HG03520 (cell line): Measurements from ENCODE around the gene ANAPC13.

ENCODE experiments used
- ATAC-seq: cut with Tn5 transposase; IDR thresholded peaks from one replicate; pipeline ENCODE4 v1.9.1; 2021; ENCODE audit warnings: mild to moderate bottlenecking, moderate library complexity; ENCODE audit not compliant: unreplicated experiment

Gene ANAPC13, protein sequence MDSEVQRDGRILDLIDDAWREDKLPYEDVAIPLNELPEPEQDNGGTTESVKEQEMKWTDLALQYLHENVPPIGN

DNA sequence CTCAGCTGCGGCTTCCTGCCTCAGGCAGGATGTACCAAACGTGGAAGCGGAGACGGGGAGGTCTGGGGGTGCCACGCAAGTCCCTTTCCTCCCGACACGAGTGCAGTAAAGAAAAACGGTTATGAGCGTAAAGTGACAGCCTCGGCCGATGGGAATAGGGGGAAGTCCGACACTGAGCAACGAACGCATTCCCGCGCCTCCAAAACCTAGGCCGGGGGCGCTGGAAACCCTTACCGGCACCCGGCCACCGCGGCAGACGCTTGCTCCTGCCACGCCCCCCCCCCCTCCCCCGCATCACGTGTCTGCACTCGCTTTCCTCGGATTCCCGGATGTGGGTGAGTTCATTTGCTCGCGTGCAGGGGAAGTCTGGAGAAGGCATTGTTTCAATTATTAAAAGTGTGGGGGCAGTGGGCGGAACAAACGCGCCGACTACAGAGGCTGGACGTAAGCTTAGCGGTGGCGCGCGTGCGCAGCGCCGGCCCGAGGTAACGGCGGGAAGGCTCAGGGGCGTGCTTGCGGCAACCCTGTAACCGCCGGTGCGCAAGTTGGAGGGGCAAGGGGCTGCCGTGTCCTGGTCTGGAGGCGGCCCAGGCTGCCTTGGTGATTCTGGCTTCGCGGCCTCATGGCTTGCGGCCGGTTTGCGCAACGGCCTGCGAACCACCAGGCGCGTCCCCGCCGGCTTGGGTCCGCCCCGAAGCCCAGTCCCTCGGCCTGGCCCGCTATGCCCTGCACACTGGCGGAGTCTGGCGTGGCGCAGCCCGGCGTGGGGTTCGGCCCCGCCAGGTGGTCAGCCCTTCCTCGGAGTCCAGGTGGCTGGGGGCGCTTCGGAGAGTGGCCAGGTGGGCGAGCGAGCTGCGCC is at the start of gene ANAPC13, which contains the start of gene CEP63:
Gene ANAPC13 (minus strand): TSS at position 268 of the 859 bp plus-strand sequence. CDS start 3,081 bp downstream, outside the sequence.
Gene CEP63 (plus strand): TSS at position 340 of the 859 bp plus-strand sequence. CDS start 9,264 bp downstream, outside the sequence.
- peak; percentile 75 for ATAC-seq

DNA sequence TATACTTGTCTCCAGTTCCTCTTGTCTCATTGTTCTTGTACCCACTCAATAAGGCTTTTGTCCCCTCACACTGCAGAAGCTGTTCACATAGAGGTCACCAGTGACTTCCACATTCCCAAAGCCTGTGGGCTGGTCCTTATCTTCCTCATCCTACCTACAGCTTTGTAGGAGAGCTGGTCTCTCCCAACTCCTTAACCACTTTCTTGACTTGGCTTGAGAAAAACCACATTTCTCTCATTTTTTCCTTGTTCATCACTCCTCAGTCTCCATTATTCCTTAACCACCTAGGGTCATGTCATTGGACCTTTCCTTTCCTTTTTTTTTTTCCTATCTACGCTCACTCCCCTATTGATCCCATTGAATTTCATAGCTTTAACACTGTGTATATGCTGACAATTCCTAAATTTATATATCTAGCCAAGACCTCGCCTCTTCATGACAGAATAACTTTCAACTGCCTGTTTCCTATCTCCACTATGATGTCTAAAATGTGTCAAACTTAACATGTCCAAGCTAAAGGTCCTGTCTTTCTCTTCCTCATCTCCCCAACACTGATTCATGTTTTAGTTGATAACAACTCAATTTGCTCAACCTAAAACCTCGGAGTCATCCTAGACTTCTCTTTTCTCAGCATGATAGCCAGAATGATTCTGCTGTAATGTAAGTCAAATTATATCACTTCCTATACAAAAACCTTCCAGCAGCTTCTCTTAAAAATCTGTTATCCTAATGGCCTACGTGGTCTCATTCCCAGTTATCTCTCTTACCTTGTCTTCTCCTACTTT is 49.6 kb upstream of the ANAPC13 start:
- ATAC-seq = no peak

DNA sequence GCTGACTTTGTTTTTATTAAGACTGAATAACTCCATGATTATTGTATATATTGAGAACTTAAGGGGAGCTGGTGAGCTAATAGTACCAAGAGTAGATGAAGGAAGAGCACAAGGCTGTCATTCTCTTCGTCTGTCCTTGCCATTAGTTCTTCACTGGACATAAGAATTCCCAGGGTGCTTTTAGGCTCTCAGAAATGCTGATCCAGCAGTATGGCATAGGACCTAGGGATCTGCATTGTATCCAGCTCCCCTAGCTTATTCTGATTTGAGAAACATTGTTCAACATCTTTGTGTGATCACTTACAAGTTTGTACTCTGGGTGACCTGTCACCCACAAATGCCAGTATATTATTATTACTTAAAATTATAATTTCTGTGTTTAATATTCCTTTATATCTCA is 47.7 kb upstream of the ANAPC13 start:
- ATAC-seq = no peak

DNA sequence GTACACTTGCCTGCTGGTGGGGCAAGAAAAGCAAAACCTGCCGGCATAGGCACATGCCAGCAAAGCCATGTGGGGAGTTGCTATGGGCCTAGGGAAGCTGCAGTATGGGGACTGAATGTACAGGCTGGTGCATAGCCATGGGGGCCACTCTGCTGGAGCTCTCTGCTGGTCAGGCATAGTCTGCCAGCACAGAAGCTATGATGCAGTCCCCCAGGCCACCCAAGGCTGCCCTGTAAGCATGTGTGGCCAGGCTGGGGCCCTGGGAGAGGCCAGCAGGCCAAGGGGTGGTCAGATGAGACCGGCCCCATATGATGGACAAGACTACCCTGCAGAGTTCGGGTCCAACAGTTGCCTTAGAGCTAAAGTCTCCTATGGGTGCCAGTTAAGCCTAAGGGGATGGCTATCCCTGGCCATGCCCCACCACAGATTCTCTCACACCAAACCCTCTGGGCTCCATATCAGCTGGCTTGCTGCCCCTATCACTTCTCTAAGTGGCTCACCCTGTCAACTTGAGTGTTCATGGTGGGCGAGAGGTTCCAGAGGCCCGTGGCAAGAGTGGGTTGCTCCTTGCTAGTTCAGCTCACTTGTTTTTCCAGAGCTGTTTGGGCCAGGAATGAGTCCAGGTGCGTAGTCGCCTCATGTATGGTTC is 41.9 kb upstream of the ANAPC13 start:
- no peak for ATAC-seq

DNA sequence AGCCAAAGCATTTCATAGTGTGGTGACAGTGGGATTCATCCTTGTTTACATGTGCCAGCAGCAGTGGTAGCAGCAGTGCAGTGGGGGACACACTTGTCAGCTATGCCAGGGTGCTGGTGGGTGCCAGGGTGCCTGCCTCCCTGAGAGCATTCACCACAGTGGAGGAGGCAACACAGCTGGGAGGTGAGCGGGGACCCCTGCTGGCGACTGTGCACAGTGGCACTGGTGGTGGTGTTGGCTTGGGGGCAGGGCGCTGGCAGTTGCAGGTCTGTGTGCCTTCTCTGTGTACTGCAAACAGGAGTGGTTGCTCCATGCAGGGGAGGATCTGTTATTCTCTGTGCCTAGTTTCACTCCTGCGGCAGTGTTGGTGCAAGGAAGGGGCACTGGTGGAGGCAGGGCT is 41.3 kb upstream of the ANAPC13 start:
- no peak for ATAC-seq

DNA sequence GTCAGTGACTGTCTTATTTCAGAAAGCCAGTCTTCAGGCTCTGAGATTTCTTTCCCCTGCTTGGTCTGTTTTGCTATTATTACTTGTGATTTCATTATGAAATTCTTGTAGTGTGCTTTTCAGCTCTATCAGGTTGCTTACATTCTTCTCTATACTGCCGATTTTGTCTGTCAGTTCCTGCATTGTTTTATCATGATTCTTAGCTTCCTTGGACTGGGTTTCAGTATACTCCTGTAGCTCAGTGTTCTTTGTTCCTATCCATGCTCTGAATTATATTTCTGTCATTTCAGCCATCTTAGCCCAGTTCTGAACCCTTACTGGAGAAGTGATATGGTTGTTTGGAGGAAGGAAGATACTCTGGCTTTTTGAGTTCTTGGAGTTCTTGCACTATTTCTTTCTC is 40.5 kb upstream of the ANAPC13 start:
- no peak for ATAC-seq

DNA sequence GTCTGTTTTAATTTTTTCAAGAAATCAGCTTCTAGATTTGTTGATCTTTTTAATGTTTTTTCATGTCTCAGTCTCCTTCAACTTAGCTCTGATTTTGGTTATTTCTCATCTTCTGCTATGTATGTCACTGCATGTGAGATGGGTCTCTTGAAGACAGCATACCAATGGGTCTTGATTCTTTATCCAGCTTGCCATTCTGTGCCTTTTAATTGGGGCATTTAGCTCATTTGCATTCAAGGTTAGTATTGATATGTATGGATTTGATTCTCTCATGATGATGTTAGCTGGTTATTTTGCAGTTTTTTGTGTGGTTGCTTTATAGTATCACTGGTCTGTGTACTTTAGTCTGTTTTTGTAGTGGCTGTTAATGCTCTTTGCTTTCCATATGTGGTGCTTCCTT is 39.5 kb upstream of the ANAPC13 start:
- ATAC-seq = no peak

DNA sequence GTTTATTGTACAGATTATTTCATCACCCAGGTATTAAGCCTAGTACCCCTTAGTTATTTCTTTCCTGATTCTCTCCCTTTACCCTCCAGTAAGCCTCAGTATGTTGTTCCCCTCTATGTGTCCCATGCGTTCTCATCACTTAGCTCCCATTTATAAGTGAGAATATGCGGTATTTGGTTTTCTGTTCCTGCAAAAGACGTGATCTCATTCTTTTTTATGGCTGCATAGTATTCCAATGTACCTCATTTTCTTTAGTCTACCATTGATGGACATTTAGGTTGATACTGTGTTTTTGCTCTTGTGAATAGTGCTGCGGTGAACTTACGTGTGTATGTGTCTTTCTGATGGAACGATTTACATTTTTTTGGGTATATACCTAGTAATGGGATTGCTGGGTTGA is 36.8 kb upstream of the ANAPC13 start:
- no peak for ATAC-seq

DNA sequence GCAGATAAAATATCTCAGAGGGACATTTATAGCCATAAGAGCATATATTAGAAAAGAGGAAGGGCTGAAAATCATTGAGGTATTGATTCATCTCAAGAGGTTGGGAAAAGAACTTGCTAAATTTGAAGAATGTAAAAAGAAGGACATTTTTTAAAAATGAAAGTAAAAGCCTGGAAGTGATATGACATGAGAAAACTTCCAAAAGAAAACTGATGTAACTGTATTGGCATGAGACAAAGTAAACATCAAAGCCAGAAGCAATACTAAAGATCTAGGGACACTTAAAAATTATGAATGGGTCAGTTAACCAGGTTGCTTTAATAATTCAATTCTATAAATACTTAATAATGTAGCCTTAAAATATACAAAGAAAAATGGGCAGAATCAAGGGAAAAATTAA is 32.0 kb upstream of the ANAPC13 start:
- ATAC-seq = no peak

DNA sequence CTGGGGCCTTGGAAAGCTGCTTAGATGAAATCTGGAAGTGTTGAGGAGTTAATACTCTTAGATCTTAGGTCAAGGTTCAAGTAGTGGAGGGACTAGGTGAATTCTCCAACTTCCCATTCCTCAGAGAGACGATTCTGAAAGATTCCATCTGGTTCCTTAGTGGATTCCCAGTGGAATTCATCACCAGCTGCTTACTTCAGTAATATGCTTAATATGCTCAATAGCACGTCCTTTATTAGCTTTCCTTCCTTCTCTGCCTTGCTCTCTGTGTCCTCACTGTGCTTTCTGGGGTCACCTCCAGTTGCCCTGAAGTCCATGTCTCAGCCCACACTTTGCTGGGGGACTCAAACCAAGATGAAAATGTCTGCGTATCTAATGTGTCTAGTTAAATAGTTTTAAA is 31.1 kb upstream of the ANAPC13 start:
- ATAC-seq = no peak

DNA sequence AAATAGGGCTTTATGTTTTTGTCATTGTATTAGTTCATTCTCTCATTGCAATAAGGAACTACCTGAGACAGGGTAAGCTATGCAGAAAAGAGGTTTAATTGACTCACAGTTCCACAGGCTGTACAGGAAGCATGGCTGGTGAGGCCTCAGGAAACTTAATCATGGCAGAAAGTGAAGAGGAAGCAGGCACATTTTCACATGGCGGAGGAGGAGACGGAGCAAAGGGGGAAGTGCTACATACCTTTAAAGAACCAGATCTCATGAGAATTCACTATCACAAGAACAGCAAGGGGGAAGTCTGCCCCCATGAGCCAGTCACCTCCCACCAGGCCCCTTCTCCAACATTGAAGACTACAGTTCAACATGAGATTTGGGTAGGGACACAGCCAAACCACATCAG is 25.7 kb upstream of the ANAPC13 start:
- no peak for ATAC-seq

DNA sequence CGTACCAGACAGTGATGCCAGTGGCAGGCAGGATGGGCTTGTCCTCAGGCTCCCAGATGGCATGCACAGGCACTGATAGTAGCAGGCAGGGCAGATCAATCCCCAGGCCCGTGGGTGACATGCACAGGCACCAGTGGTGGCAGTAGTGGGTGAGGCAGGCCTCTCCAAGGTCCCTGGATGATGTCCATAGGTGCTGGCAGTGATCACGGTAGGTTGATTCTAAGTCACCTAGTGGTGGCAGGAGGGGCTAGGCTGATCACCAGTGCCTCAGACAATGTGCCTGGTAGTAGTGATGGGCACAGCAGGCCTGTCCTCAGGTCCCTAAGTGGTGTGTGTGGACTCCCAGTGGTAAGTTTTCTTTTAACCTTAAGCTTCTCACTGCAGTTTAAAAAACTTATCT is 19.7 kb upstream of the ANAPC13 start:
- no peak for ATAC-seq

DNA sequence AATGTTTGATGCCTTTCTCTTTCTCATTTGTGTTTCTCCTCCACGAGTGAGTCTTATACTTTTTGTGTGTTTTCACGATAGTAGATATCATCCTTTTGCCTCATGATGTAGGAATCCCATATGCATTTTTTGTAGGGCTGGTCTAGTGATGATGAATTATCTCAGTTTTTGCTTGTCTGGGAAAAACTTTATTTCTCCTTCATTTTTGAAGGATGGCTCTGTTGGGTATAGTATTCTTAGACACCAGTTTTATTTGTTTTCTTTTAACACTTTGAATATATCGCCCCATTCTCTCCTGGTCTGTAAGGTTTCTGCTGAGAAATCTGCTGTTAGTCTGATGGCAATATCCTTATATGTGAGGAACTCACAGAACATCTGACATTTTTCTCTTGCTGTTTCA is 18.3 kb upstream of the ANAPC13 start:
- ATAC-seq = no peak

DNA sequence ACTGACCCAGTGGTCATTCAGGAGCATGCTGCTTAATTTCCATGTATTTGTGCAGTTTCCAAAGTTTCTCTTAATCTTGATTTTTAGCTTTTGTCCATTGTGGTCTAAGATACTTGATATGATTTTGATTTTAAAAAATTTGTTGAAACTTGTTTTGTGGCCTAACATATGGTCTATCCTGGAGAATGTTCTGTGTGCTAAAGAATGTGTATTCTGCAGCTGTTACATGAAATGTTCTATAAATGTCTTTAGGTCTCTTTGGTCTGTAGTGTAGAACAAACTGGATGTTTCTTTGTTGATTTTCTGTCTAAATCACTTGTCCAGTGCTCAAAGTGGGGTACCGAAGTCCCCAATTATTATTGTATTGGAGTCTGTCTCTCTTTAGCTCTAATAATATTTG is 17.5 kb upstream of the ANAPC13 start:
- no peak for ATAC-seq

DNA sequence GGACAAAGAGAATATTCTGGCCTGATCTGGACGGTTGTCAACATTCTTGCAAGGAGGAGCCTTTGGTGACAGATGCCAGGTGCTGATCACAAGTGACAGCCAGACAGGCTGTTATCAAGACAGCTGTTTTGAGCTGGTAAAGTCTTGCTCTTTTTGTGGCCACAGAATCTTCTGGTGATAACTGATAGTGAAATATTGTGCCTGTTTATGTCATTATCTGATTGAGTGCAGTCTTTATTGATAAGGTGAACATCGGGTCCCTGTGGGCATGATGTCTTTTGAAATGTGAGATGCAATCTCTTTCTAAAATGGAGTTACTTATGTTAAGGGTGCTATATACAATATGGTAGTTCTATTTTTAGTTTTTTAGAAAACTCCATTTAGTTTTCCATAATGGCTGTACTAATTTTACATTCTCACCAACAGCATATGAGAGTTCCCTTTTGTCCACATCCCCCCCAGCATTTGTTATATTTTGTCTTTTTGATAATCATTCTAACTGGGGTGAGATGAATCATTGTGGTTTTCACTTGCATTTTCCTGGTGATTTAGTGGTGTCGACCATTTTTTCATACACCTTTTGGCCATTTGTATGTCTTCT is 10.8 kb upstream of the ANAPC13 start:
- no peak for ATAC-seq

DNA sequence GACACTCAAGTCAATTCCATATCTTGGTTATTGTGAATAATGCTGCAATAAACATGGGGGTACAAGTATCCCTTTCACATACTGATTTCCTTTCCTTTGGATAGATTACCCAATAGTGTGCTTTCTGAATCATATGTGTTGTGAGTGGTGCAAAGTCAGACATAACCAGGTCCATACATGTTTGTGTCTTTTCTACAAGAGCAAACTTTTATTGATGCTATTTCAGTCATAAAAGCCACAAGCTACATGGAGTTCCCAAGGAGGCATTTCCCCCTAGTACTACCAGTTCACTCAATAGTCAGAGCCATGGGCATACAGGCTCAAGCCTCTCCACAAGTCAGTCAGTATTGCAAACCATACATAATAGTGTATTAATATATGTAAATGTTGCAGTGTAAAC is 10.2 kb upstream of the ANAPC13 start:
- ATAC-seq = no peak

DNA sequence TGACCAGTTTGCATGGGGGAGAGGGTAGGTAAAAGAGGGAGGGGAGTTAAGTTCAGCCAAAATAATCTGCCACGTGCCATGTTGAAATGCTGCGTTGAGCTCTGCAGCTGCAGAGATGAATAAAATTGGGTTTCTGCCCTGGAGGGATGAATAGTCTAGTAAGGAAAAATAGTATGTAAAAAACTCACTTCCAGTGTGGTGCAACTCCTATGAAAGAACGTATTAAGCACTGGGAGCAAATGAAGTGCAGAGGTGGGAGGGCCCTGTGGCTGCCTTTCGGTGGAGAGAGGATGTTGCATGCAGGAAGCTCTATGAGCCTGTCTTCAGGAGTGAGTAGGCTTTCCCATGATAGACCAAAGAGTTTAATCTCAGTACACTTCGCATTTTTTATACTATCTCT is 8.7 kb upstream of the ANAPC13 start:
- ATAC-seq = no peak

DNA sequence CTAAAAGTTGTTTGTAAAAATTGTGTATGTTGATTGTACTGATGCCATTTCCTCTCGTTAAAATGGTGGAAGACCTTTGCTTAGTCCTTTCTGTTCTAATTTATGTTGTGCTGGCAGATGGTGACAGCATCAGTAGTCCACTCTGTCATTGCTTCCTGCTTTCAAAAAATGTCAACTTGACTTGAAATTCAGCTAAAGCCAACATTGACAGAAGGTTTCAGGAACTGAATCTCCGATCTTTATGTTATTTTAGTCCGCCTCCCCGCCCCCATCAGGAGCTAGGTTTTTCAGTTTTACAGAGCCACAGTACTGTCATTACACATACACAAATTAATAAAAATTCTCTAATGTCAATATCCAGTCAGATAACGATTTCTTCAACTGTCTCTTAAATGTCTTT is 1.6 kb upstream of the ANAPC13 start:
- ATAC-seq = no peak

DNA sequence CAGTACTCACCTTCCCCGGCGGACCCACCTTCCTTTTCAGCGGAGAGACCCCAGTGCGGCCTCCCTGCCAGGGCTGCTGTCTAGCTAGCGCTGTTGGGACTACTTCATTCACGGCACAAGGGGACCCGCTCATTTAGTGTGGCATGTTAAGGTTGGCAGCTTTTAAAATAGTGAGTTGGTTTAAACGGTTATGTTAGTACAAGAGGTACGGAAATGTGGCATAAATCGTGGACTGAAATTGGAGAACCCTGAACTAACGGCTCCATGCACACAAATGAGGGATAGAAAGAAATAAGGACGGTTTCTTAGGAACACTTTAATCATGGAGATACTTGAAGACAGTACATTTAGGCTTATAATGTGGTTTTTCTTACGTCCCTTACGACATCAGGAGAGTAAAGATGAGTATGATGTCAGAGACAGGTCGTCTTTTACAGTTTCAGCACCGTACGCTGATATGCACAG is 824 bp upstream of the ANAPC13 start:
- ATAC-seq = no peak

DNA sequence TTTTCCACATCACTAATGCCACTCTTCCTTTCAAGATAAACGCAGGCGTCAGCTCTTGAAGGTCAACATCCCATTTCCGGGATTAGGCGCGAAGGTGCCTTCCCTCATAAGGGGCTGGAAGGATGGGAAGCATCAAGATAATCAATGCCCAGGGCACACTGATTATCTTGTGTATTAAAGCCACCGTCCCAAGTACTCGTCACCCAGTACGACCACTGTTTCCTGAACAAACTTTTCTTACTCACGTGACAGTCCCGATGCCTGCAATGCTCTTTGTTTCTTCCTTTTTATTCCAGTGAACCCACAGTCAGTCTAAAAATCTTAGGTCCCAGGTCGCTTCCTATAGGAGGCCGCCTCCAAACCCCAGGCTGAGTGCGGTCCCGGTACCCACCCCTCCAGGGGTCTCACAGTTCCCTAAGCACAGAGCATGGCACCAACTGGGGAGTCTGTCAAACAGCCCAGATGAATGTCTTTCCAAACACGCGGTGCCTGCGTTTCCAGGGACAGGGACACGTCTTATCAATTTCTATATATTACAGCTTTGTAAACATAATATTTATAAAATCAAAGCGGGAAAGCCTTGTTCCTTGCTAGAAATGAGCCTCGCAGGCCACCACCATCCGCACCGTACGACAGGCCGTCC is 589 bp downstream of the ANAPC13 start:
- peak; percentile 7 for ATAC-seq
